ENCODE data around the gene HSF2BP. TPM values are rescaled to one million over a fixed set of nuclear protein-coding genes. Genes with fewer than 3 reads are reported as not detected.
"Not testable (repeated sequence)": the region's sequence is repeated elsewhere in the genome, so short reads cannot be mapped to it uniquely, and the experiment has no call there.

HSF2BP gene
- total RNA-seq, 1 donor from 2014 or later, result 0.50 TPM

DNA sequence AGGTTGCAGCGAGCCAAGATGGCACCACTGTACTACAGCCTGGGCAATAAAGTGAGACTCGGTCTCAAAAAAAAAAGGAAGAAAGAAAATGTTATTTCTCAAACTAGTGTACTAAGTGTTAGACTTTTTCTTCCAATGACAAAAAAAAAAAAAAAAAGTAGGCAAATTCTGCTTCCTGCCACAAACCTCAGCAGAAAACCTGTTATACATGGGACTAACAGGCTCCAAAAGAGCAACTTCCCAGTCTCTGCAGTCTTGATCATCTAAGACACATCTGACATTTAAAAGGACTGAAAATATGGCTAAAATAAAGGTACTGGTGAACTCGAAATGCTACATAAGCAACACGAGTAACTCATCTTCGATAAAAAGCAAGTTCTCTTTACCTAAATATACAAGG, 59.6 kb downstream of the HSF2BP start:
- intact Hi-C loops (cut with micrococcal nuclease), result no loop called here

DNA sequence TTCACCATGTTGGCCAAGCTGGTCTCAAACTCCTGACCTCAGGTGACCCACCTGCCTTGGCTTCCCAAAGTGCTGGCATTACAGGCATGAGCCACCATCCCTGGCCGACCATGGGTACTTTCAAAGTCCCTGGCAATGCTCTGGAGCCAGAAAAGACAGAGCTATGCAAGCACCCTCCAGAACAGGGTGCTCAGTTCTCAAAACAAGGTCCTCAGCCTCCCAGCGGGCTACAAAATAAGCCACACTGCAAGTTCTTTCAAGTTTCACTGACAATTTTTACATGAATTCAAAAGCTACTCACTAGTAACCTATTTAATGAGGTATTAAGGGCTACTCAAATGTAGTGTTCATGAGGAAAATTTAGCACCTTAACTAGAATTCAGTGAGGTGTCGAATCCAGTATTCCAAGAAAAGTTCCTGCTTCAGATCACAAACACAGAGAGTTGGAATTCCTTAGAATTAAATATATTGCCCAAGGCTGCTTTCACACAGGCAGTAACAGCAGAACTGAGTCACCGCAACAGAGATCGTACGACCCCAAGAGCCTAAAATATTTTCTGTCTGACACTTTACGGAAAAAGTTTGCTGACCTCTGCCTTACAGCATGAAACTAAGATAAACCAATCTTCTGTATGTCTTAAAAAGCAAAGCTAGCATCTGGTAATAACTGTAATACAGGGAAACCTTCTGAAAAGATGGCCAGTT, 60.7 kb downstream of the HSF2BP start:
- intact Hi-C loops (cut with micrococcal nuclease), result no loop called here

- intact Hi-C loops (cut with micrococcal nuclease), result no loop called here
Observed at GRCh38 chr21:43597540-43598250, 61.6 kb downstream of the HSF2BP start.

GRCh38 chr21:43597052-43597451, 62.2 kb downstream of the HSF2BP start:
- intact Hi-C loops (cut with micrococcal nuclease), result no loop called here

- intact Hi-C loops (cut with micrococcal nuclease), result no loop called here
Observed at GRCh38 chr21:43596616-43597015, 62.7 kb downstream of the HSF2BP start.

DNA sequence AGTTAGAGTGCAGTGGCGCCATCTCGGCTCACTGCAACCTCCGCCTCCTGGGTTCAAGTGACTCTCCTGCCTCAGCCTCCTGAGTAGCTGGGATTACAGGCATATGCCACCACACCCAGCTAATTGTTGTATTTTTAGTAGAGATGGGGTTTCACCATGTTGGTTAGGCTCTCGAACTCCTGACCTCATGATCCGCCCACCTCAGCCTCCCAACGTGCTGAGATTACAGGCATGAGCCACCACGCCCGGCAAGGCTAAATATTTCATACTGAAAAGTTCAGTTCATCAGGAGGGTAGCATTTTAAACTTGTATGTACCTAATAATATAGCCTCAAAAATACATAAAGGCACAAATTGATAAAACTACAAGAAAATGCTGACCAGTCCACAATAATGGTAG, 63.5 kb downstream of the HSF2BP start:
- intact Hi-C loops (cut with micrococcal nuclease), result not testable (repeated sequence)

- intact Hi-C loops (cut with micrococcal nuclease), result no loop called here
Observed at GRCh38 chr21:43593078-43593477, 66.2 kb downstream of the HSF2BP start.

- intact Hi-C loops (cut with micrococcal nuclease), result no loop called here
Observed at GRCh38 chr21:43591571-43591970, 67.7 kb downstream of the HSF2BP start.

GRCh38 chr21:43590194-43590593, 69.1 kb downstream of the HSF2BP start:
- intact Hi-C loops (cut with micrococcal nuclease), result no loop called here

GRCh38 chr21:43588957-43589356, 70.3 kb downstream of the HSF2BP start:
- intact Hi-C loops (cut with micrococcal nuclease), result no loop called here

- intact Hi-C loops (cut with micrococcal nuclease), result no loop called here
Observed at GRCh38 chr21:43585924-43586413, 73.3 kb downstream of the HSF2BP start.

GRCh38 chr21:43585514-43585913, 73.8 kb downstream of the HSF2BP start:
- intact Hi-C loops (cut with micrococcal nuclease), result no loop called here

GRCh38 chr21:43581453-43581852, 77.8 kb downstream of the HSF2BP start:
- intact Hi-C loops (cut with micrococcal nuclease), result no loop called here

GRCh38 chr21:43578677-43579303, 80.5 kb downstream of the HSF2BP start:
- intact Hi-C loops (cut with micrococcal nuclease), result no loop called here

DNA sequence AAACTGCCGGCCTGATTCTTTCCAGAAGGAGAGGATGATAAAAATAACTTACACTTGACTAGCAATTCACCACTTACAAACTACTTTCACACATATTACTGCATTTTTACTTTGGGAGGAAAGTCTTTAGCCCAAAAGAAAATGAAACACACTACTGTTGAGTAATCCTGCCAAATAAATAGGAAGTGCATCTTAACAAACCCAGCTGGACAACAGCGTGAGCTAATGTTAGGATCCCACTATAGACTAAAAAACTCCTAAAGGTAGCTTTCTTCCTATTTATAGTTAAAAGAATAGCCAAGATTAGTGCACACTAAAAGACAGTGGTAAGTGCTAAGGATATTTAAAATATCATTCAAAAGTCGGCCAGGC, 83.8 kb downstream of the HSF2BP start:
- intact Hi-C loops (cut with micrococcal nuclease), result no loop called here

DNA sequence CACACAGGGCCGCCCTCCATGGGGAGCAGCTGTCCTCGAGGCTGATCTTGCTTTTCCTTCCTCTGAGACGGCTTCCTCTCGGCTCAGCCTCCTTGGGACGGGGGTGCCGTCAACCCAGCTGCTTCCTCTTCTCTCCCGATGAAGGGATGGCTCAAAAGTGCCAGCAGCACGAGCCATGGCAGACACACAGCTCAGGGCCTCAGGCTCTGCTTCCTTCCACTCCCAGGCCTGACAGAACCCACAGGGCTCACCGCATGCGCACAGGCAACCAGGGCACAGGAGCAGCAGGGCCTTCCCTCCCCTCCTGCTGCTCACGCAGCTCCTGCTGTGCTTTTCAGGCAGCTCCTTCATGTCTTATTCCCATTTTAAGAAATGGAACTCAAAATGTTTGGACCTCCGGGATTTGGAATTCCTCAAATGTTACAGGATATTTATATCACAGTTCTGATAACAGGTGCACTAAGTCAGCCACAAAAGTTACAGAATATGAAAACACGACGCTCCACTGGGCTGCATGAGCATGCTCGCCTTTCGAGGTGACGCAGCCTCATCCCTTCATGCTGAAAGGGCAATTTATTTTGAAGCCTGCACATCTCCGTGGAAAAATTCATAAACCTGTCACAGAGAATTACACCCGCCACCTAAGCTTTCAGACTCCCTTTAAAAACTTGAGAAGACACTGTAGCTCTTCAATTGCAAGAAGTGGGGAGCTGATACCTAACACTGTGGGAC, 84.4 kb downstream of the HSF2BP start:
- intact Hi-C loops (cut with micrococcal nuclease), result no loop called here

- intact Hi-C loops (cut with micrococcal nuclease), result no loop called here
Observed at GRCh38 chr21:43573921-43574320, 85.4 kb downstream of the HSF2BP start.

DNA sequence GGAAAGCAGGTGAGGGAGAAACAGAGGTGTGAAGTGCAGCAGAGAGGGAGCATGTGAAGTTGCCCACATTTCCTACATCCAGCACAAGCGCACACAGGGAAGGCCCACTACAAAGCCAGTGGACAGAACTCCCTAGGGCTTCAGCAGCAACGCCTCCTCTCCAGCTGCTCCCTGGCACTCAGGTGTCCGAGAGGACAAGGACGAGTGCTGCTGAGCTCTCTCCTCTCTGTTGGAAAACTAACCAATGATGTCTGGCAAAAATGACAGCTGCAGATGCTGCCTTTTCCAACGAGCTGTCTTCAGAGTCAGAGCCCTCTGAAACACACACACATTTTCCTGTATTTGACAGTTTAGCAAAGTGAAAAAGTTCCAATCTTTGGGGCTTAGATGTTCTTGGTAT, 86.8 kb downstream of the HSF2BP start:
- intact Hi-C loops (cut with micrococcal nuclease), result no loop called here

DNA sequence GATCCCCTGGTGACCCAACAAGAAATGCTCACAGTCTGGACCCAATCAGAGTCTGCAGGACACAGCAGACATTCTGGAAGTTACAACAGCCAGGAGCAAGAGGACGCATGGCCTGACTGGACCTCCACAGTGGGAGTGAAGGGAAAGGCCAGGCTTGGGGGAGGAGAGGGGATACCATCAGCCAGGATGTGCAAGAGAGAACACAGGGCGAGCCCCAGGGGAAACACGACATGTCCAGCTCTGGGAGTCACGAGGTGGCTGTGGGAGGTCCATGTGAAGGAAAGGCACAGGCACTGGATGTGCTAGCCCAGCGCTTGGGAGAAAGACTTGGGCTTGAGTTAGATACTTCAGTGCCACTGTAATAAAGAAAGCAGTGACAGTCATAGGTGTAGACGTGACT, 87.3 kb downstream of the HSF2BP start:
- intact Hi-C loops (cut with micrococcal nuclease), result no loop called here

GRCh38 chr21:43570195-43570594, 89.1 kb downstream of the HSF2BP start:
- intact Hi-C loops (cut with micrococcal nuclease), result not testable (repeated sequence)

GRCh38 chr21:43562451-43562850, 96.8 kb downstream of the HSF2BP start:
- intact Hi-C loops (cut with micrococcal nuclease), result not testable (repeated sequence)

GRCh38 chr21:43540561-43540960, 118.7 kb downstream of the HSF2BP start:
- intact Hi-C loops (cut with micrococcal nuclease), result not testable (repeated sequence)

All from T-helper 2 cell treated with Interferon-gamma antibody and Interleukin-4, amounts not matched to agents 100 ng/mL and 5 ng/mL, for 36 hours (primary cell).